IPS-18c (cell line): ENCODE measurements around the gene BEST4.
"Not testable (repeated sequence)": the region's sequence is repeated elsewhere in the genome, so short reads cannot be mapped to it uniquely, and the experiment has no call there.

Source experiments
- H3K4me3 ChIP-seq: 2 replicates; pipeline ENCODE4 v1.7.0; 2013; ENCODE audit warnings: low read depth, mild to moderate bottlenecking, low read length, moderate library complexity; ENCODE audit not compliant: insufficient read depth
- H3K9me3 ChIP-seq: one replicate; pipeline ENCODE4 v1.6.1; 2013; ENCODE audit warnings: mild to moderate bottlenecking, low read length, moderate library complexity; ENCODE audit not compliant: control insufficient read depth, insufficient read depth

Gene BEST4

GRCh38 chr1:44821240-44821715 is 33.3 kb upstream of the BEST4 start:
- H3K9me3 ChIP-seq: no peaks in the 10 kb centered on the region
- no peak overlapping the region for H3K4me3 ChIP-seq

- peak overlapping the region; percentile 58; the same call in 1 of the 2 replicates for H3K4me3 ChIP-seq
- H3K9me3 ChIP-seq: no peaks in the 10 kb centered on the region
These were observed 32.6 kb upstream of the BEST4 start for GRCh38 chr1:44820328-44821239.

GRCh38 chr1:44819608-44820327 is 31.8 kb upstream of the BEST4 start:
- Histone ChIP-seq H3K9me3 (no peaks in the 10 kb centered on the region), H3K4me3 (peak overlapping the region; percentile 58; the same call in 1 of the 2 replicates)

GRCh38 chr1:44819196-44819607 is 31.2 kb upstream of the BEST4 start:
- H3K4me3 ChIP-seq: peak overlapping the region; percentile 28; the same call in 1 of the 2 replicates
- no peaks in the 10 kb centered on the region for H3K9me3 ChIP-seq

GRCh38 chr1:44817771-44818495 is 30.0 kb upstream of the BEST4 start:
- Histone ChIP-seq H3K4me3 (no peak overlapping the region), H3K9me3 (no peaks in the 10 kb centered on the region)

GRCh38 chr1:44817307-44817706 is 29.3 kb upstream of the BEST4 start:
- Histone ChIP-seq H3K4me3 (no peak overlapping the region), H3K9me3 (no peaks in the 10 kb centered on the region)

- not testable (repeated sequence) for H3K9me3 ChIP-seq, H3K4me3 ChIP-seq
These were observed 28.0 kb upstream of the BEST4 start for GRCh38 chr1:44815926-44816325.

GRCh38 chr1:44812822-44813543 is 25.0 kb upstream of the BEST4 start:
- H3K9me3 ChIP-seq: no peaks in the 10 kb centered on the region
- peak overlapping the region; percentile 42; the same call in 1 of the 2 replicates for H3K4me3 ChIP-seq

GRCh38 chr1:44811234-44811633 is 23.3 kb upstream of the BEST4 start:
- Histone ChIP-seq H3K9me3 (no peaks in the 10 kb centered on the region), H3K4me3 (no peak overlapping the region)

- not testable (repeated sequence) for H3K4me3 ChIP-seq, H3K9me3 ChIP-seq
These were observed 22.8 kb upstream of the BEST4 start for GRCh38 chr1:44810762-44811105.

GRCh38 chr1:44810101-44810761 is 22.3 kb upstream of the BEST4 start:
- H3K4me3 ChIP-seq: no peak overlapping the region
- H3K9me3 ChIP-seq: no peaks in the 10 kb centered on the region

GRCh38 chr1:44808938-44809917 is 21.3 kb upstream of the BEST4 start:
- H3K9me3 ChIP-seq: no peaks in the 10 kb centered on the region

GRCh38 chr1:44808063-44808937 is 20.3 kb upstream of the BEST4 start, which contains the start of gene BTBD19:
BTBD19 (plus strand) TSS chr1:44808523; CDS start chr1:44808821, 298 bp downstream.
- peak within 1 kb of the TSS; percentile 31 for H3K4me3 ChIP-seq
- H3K9me3 ChIP-seq: no peaks in the 10 kb centered on the region

More at GRCh38 chr1:44808938-44809917, 21.3 kb upstream of the BEST4 start:
- H3K4me3 ChIP-seq: peak overlapping the region; percentile 28; the same call in 1 of the 2 replicates

GRCh38 chr1:44807364-44808062 is 19.5 kb upstream of the BEST4 start:
- H3K9me3 ChIP-seq: no peaks in the 10 kb centered on the region
- H3K4me3 ChIP-seq: peak overlapping the region; percentile 31; the same call in 1 of the 2 replicates
